ENCODE results near the gene AGMO.

DNA sequence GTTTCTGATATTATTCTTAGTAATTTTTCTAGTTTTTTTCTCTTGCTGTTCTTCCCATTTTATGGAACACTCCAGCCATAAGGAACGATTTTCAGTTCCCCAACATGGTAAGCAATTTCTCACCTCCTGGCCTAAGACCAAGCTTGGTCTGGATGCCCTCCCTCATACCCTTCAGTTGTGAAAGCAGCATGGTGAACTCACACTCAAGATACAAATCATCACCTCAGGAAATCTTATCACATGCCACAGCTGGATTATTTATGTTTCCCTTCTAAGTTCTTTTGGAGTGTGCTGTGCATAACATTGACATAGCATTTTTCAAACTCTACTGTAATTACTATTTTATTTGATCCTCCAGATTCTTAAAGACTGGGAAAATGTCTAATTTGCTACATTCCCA lies 216.6 kb downstream of the AGMO start:
- TF ChIP-seq NFYB (CRISPR knock-in tag; conservative IDR thresholded peaks at IDR 0.05; ENCODE audit: low read depth) (no peak), FOXP4 (CRISPR knock-in tag; IDR thresholded peaks at IDR 0.05) (no peak), CTCF (IDR thresholded peaks at IDR 0.05) (no peak), HMGA2 (CRISPR knock-in tag; IDR thresholded peaks at IDR 0.05) (no peak), PRDM15 (CRISPR knock-in tag; IDR thresholded peaks at IDR 0.05) (no peak), ATF1 (CRISPR knock-in tag; IDR thresholded peaks at IDR 0.05) (no peak), TEAD4 (CRISPR knock-in tag; IDR thresholded peaks at IDR 0.05) (no peak), JUN (CRISPR knock-in tag; IDR thresholded peaks at IDR 0.05) (no peak), E2F5 (CRISPR knock-in tag; IDR thresholded peaks at IDR 0.05) (no peak)
- TF ChIP-seq, protein P1, sequence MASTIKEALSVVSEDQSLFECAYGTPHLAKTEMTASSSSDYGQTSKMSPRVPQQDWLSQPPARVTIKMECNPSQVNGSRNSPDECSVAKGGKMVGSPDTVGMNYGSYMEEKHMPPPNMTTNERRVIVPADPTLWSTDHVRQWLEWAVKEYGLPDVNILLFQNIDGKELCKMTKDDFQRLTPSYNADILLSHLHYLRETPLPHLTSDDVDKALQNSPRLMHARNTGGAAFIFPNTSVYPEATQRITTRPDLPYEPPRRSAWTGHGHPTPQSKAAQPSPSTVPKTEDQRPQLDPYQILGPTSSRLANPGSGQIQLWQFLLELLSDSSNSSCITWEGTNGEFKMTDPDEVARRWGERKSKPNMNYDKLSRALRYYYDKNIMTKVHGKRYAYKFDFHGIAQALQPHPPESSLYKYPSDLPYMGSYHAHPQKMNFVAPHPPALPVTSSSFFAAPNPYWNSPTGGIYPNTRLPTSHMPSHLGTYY (CRISPR knock-in tag; IDR thresholded peaks at IDR 0.05) = no peak
